GM12864 (cell line): ENCODE measurements around the gene PRRT1.

Source experiments
- DNase-seq: peaks from one replicate; pipeline ENCODE4 v3.0.0-alpha.2; 2011; ENCODE audit warnings: low read depth
- H3K4me3 ChIP-seq: 2 replicates; pipeline ENCODE4 v1.5.1; 2011; ENCODE audit warnings: mild to moderate bottlenecking, low read depth, low read length, control low read depth
- CTCF ChIP-seq: IDR thresholded peaks from 2 replicates; pipeline ENCODE4 v1.5.1; 2011; ENCODE audit warnings: low read depth, mild to moderate bottlenecking, moderate library complexity, low read length, control low read depth, inconsistent platforms; ENCODE audit errors: missing control alignments

The PRRT1 gene

GRCh38 chr6:32151863-32152768 lies at the start of gene PRRT1:
PRRT1 (minus strand) TSS chr6:32151939; CDS start chr6:32151827, 112 bp downstream.
- no peak for DNase-seq
- no peak for TF ChIP-seq CTCF
- no peak within 1 kb of the TSS for H3K4me3 ChIP-seq

GRCh38 chr6:32200711-32201475 lies 49.2 kb upstream of the PRRT1 start:
- no peak overlapping the region for H3K4me3 ChIP-seq
- no peak for DNase-seq
- no peak for TF ChIP-seq CTCF

DNA sequence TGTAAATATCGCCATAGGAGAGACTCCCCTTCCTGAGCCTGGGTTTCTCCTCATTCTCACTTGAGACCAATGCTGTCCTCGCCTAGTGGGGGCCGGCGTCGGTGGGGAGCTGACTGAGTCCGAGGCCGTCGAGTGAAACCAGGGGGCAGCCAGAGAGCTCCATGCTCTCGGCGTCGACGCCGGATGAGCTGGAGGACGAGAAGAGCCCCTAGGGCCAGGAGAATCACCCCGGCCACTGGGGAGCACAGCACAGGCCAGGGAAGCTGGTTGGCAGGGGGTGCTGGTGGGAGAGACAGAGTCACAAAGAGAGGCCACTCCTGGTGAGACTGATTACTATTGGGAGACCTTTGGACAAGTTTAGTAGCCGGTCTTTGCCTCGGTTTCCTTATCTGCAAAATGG lies 47.1 kb upstream of the PRRT1 start:
- no peak for DNase-seq

DNA sequence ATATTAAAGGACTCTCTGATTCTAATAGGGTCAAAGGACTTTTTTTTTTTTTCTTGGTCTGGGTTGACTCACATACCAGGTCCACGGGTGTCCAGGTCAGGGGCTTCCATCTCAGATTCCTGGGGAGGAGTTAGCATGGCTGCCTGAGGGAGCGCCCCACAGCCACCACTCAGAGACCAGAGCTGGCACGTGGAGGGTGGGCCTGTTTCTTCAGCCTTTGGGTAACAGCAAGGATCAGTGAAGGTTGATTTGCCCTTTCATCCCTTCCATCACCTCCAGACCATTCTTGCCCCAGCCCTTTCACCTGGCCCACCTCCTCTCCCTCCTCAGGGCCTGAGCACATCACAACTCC lies 46.6 kb upstream of the PRRT1 start:
- DNase-seq = no peak
- TF ChIP-seq CTCF = no peak
- no peak overlapping the region for H3K4me3 ChIP-seq

More for the DNA sequence above, 47.1 kb upstream of the PRRT1 start:
- no peak overlapping the region for H3K4me3 ChIP-seq
- TF ChIP-seq CTCF = no peak

DNA sequence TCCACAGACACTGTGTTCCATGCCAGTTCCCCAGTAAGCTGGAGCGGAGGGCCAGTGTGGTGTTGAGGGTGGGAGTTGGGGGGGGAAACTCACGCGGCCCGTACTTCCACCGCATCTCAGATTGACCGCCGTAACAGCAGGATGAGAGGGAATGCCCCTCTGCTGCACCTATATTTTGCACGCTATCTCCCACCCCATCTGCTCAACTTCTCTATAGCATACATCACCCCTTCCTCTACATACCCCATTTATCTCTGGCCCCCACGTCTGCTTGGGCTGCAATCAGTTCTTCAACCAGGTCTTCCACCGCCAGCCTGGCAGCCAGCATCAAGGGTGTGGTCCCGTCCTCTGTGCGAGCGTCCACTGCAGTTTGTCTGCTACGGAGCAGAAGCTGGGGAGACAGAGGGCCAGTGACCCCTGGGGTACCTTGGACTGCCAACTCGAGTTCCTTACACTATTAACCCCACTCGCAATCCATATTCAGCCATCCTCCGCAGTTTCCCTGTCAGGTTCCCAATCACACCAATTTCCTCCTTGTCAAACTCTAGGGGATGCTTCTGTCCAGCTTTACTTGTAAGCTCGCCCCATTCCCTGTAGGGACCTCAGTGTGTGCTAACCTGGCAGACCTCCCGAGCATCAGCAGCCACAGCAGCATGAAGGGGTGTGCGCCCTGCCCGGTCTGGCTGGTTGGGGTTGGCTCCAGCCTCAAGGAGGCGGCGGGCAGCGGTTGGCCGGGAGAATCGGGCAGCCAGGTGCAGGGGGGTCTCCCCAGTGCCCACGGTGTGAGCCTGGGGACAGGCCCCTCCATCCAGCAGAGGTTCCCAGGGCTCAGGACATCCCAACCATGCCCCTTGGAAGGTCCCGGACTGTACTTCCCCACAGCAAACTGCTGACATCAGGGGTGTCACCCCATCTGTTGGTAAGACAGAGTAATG lies 45.2 kb upstream of the PRRT1 start:
- peak overlapping the region; percentile 83 for H3K4me3 ChIP-seq
- no peak for DNase-seq
- peak; percentile 18 for TF ChIP-seq CTCF

DNA sequence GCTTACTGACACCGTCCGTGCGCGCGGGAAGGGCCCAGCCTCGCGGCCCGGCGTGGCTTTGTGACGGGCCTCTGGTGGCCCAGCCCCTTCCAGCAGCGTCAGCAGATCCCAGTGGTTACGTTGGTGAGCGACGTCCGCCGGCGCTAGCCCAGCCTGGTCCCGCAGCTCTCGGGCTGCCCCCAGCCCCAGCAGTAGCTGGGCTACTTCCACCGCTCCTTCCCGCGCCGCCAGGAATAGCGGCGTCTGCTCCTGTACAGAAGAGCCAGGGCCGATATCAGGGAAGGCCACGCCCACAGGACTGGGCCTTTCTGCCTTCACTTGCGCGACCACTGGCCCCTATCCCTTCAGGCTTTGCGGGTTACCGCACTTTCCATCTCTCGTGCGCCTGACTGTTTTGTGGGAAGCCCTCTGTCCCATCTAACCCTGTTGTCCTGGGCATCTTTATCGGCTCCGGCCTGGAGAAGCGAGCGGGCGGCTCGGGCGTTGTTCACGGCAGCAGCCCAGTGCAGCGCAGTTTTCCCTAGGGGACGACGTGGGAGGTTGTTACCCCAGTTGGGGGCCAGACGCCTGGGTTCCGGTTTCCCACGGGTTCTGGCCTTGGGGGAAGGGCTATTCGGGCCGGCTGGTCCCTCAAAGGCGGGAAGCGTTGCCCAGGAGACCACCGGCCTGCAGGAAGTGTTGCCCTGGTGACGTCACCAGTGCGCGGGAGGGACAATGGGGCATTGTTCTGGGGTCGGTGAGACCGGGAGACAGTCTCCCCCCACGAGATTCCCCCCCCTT lies 44.4 kb upstream of the PRRT1 start:
- peak overlapping the region; percentile 83 for H3K4me3 ChIP-seq
- TF ChIP-seq CTCF = no peak
- no peak for DNase-seq
